LHCN-M2 (cell line): Measurements from ENCODE around the gene EIF6. TPM values are rescaled to one million over a fixed set of nuclear protein-coding genes. Genes with fewer than 3 reads are reported as not detected.

ENCODE experiments used
- DNase-seq: peaks from one replicate; pipeline ENCODE4 v3.0.0-alpha.2; 2012; ENCODE audit warnings: low read depth
- total RNA-seq: library from RNA; depleted of rRNA; stranded (reverse); fragments of >200 nt; gene quantifications from 2 replicates; pipeline ENCODE4 v1.2.3, GENCODE V29; 2014

Gene EIF6
- total RNA-seq, 1 experiment from 2014 or later = 265 TPM

DNA sequence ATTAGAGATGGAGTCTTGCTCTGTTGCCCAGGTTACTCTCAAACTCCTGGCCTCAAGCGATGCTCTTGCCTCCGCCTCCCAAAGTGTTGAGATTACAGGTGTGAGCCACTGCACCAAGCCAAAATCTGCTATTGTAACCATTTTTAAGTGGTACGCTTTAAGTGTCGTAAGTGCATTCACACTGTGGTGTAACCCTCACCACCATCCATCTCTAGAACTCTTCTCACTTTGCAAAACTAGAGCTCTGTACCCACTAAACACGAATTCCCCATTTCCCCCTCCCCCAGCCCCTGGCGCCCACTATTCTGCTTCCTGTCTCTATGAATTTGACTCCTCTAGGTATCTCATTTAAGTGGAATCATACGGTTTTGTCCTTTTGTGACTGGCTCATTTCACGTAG lies 10.5 kb upstream of the EIF6 start:
- DNase-seq = no peak

DNA sequence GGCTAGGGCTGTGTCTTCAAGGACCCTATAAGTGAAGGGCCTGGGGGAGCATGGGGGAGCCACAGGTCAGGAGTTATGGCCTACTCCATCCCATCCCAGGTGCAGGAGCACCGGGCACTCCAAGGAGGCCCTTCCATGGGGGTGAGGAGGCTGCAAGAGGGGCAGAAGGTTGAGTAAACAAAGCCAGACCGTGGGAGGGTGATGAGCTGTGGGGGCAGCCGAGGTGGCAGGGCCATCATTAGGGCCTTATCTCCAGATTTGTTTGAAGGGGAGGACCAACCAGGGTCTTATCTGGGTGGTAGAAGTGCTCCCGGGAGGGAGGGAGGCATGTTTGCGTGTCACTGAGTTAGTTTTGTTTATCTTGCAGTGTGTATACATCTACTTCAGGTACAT lies 9.7 kb upstream of the EIF6 start:
- DNase-seq = no peak

DNA sequence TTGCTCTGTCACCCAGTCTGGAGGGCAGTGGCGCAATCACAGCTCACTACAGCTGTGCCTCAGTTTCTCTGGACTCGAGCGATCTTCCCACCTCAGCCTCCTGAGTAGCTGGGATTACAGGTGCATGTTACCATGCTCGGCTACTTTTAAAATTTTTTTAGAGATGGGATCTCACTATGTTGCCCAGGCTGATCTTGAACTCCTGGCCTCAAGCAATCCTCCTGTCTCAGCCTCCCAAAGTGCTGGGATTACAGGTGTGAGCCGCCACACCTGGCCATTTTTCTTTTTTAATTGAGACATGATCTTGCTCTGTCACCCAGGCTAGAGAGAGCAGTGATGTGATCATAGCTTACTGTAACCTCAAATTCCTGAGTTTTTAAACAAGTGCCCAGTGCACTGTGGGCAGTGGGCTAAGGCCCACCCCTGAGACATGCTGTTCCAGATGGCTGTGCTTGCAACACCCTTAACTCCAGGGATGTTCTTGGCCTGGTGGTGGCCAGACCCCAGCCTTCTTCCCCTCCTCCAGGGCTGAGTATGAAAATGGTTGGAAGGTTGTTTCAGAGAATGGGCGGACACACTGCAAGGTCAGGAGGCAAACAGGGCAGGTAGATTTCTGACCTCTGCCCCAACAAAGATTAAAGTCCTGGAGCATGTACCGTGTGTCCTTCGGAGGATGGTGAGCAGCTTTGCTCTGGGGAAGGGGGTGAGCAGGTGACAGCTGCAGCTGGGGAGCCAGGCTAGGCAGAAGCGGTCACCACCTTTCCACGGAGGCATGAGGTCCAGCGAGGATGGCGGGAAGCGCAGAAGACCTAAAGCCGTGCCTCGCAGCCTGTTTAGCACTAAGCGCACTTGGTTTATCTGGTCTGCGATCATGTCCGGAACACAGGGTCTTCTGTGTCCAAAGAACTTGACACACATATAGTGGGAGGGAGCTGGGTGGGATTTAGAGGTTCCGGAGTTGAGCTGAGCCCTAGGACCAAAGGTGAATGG lies 9.0 kb upstream of the EIF6 start:
- no peak for DNase-seq

DNA sequence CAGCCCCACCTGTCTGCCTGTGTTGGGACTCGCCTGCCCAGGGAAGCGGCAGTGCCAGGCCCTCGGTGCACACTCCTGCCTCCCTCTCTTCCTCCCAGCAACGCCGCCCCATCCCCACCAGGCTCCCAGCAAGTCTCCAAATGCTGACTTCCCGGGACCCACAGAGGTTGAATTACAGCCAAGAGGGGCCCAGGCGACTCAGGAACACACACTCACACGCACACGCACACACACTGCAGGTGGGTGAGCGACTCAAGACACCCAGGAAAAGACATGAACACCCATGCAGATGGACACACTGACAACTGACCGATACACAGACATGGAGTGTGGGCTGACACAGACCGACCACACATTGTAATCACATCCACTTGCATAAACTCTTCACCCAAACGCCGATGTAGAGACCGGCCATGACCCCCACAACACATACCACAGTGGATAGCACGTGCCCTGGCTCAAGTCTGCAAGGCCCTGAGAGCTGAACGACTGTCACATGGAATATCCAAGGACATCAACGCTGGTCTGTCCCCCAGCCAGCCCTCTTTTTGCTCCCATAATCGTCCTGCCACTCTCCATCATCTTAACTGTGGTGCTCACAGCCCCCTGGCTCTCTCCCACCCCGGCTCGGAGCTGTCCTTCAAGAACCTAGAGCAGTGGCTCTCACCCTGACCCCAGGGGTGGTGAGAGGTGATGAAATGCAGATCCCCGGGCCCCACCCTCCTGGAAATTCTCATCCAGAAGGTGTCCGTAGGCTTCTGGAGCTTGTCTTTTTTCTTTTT lies 8.1 kb upstream of the EIF6 start:
- DNase-seq = no peak

DNA sequence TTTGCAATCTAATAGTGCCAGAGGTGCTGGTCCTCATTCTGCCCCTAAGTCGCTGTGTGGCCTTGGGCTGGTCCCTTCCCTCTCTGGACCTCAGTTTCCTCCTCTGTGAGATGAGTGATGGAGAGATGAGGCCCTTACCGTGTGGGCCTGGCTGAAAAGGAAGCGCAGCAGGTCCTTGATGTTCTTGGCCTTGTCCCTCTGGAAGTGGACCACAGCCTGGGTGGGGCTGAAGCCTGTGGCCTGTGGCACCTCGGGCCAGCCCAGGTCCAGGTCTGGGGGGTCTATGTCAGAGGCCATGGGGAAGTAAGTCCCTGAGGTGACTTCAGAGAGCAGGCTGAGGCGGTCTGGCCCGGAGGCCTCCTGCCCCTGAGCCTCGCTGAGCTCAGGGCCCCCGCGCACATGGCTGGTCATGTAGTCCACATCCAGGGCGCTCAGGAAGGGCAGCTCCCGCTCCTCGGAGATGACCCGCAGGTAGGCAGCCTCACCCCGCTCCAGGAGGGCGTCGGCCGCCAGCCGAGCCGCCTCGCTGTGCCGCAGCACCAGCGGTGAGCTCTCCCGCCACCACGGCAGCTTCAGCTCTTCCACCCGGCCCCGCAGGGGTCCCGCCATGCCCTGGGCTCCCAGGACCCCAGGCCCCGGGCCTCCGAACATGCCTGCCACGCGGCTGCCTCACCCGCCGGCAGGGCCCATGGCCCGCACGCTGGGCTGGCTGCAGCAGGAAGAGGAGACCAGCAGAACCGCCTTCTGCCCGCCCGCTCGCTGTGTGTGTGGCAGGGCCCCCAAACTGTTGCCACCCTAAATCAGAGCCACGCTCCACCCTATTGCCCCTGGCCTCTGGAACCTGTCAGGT lies 7.3 kb upstream of the EIF6 start, which contains the start of gene FAM83C:
Gene FAM83C, minus strand, starts transcription at position 772 of the 850 bp plus-strand sequence. Its CDS starts 121 bp downstream, at position 651.
- DNase-seq = no peak

GRCh38 chr20:35290887-35291417 lies 6.4 kb upstream of the EIF6 start:
- DNase-seq = no peak

DNA sequence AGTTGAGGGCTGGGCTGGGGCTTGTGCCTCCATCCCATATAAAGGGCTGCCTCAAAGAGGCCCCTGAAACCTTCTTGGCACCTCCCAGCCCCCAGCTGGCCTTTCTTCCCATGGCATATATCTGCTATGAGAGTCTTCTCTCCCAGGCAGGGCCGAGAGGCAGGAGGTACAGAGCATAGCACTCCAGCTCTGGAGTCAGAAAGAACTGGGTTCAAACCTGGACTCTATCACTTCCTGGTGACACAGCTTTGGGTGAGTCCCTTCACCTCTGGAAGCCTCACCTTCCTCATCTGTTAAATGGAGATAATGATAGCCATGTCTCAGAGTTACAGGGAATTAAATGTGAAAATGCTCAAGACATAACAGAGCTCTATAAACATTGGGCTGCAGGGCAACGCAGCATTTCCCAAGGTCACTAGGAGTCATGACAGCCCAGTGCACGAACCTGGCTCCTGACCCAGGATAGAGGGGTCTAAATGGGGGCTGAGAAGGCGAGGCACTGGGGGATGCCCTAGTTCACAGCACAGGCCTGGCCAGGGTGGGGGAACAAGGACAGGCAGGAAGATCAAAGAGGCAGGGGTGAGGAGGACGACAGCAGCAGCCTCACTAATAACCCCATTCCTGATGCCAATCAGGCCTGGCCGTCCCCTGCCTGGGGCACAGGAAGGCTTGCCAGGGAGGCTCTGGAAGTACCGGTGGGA lies 5.8 kb upstream of the EIF6 start:
- DNase-seq = no peak

DNA sequence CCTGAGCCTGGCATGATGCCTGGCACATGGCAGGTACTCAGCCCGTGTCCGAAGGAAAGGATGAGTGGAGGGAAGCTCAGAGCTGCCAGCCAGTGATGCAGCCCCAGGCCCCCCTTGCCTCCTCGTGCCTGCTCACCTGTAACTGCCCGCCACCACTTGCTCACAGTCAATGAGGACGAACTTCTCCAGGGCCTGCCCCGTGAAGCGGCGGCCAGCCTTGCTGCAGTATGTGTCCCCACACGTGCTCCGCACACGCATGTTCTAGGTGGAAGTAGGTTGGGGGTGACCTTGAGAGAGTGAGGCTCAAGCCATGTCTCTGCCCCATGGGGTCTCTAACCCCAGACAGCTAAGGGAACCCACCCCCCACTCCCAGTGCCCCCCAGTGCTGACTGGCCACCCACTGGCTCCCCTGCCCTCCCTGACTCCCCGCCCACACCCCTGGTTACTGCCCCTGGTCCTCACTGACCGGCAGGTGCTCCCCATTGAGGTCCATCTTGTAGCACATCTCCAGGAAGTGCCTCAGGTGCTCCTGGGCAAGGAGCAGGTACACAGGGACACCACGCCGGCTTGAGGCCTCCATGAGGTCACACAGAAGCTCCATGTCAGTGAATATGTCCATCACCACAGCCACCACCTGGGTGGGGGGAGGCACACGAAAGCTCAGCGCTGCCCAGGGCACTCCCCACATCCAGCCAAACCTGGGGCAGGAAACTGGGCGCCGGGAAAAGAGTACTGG lies 3.9 kb upstream of the EIF6 start:
- DNase-seq = no peak

DNA sequence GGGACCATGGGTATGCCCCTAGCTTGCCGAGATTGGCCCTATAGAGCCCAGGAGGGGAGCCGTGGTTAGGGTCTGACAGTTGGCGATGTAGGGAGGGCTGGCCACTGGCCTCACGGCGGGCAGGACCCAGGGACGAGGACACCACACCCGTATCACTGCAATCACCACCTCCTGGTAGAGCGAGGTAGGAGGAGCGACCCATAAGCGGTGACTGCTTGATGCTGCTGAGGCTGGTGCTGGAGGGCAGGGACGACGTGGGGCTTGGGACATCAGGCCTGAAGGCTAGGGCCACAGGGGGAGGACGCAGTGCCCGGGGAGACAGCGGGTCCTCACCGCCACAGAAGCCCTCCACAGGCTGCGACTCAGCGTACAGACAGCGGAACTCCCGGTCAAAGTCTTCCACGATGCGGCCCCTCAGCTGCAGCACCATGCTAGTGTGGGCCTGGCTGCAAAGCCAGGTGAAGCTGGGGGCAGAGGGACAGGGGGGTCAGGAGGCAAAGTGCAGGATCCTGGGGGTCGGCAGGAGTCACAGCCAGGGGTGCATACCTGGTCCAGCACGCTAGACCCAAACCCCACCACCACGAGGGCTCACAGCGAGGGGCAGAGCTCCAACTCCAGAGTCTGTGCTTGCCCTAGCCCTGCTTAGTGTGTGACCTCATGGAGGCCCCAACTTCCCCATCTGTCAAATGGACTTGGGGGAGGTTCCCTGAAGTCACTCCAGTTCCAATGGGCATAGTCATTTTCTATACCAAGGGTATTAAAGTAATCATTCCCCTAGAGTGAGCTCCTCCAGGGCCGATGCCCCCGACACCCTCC lies 3.1 kb upstream of the EIF6 start:
- DNase-seq = no peak

GRCh38 chr20:35286899-35287508 lies 2.4 kb upstream of the EIF6 start:
- DNase-seq = no peak

- DNase-seq = no peak
Measured at GRCh38 chr20:35286077-35286898, 1.7 kb upstream of the EIF6 start.

DNA sequence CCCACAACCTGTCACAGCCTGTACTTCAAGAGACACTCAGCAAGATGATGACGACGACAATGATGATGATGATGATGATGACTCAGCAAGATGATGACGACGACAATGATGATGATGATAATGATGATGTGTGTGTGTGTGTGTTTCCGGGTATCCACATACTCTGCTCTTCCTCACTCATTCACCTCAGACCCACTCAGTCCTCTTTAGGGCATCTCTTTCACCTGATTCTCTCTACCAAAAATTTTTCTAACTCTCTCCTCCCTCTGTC lies 1.2 kb upstream of the EIF6 start:
- no peak for DNase-seq

- DNase-seq = no peak
Measured at GRCh38 chr20:35284992-35285805, 627 bp upstream of the EIF6 start.

DNA sequence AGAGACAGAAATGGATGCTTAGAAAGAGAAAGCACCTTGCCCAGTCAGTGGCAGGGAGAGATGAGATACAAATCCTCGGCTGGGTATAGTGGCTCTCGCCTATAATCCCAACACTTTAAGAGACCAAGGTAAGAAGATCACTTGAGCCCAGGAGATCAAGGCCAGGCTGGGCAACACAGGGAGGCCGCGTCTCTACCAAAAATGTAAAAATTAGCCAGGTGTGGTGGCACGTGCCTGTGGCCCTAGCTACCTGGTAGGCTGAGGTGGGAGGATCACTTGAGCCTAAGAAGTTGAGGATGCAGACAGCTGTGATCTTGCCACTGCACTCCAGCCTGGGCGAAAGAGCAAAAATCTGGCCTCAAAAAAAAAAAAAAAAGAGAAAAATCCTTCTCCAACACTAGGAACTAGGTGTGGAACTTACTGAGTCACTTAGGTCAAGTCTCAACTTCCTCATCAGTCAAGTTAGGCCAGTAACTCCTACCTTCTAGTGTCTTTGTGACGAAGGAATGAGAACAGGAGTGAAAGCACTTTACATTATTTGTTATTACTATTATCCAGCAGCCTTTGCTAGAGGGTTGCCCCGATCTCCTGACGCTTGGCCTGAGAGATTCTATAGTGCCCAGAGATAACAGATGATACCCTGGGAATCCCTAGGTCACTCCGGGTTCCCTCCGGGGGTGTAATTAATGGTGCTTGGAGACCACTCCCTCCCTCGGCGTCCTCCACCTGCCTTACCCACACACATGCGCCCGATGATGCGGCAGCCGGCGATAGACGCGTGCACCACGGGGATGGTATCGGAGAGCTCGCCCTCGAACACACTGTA lies 918 bp downstream of the EIF6 start:
- DNase-seq = no peak

GRCh38 chr20:35281506-35282101 lies 3.0 kb downstream of the EIF6 start:
- no peak for DNase-seq

DNA sequence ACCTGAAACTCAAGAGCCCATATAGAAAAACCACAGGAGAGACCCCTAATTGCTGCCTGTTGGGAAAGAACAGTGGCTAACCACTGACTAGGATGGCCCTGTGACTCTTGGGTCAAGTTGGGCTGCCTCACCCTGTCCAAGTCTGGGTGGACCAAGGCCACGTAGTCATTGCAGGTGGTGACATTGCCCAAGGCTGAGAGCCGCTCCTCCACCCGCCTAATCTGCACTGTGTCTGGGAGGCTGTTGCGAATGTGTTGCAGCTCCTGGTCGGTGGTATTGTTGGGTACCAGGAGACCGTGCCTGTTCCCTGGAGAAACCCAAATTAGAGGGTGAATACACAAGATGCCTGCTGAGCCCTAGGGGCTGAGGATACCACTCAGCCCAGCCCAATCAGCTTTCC lies 4.0 kb downstream of the EIF6 start:
- no peak for DNase-seq
